ENCODE measurements around the gene PXDC1.

GRCh38 chr6:3764516-3765335 is 13.2 kb upstream of the PXDC1 start:
- TF ChIP-seq CTCF (conservative IDR thresholded peaks at IDR 0.05; ENCODE audit: low read length) (no peak), EZH2phosphoT487 (IDR thresholded peaks at IDR 0.05; ENCODE audit: borderline replicate concordance) (no peak)

All from Loucy (cell line).